Type B pancreatic cell (in vitro differentiated cells): ENCODE data around the gene ZBTB9. TPM values are rescaled to one million over a fixed set of nuclear protein-coding genes. Genes with fewer than 3 reads are reported as not detected.

Experiments
- DNase-seq: peaks from one replicate; pipeline ENCODE4 v3.0.0; 2021; ENCODE audit warnings: mixed read lengths; ENCODE audit not compliant: unreplicated experiment; ENCODE audit errors: extremely low spot score
- H3K27ac Mint-ChIP-seq: 2 replicates; pipeline ENCODE4 v1.8.0; 2021; ENCODE audit warnings: mild to moderate bottlenecking, mixed read lengths
- H3K27me3 Mint-ChIP-seq: 2 replicates; pipeline ENCODE4 v1.8.0; 2021; ENCODE audit warnings: mixed read lengths
- H3K36me3 Mint-ChIP-seq: 2 replicates; pipeline ENCODE4 v1.8.0; 2021; ENCODE audit warnings: mixed read lengths
- H3K4me1 Mint-ChIP-seq: one replicate; pipeline ENCODE4 v1.8.0; 2021; ENCODE audit warnings: mixed read lengths; ENCODE audit not compliant: unreplicated experiment
- H3K4me3 Mint-ChIP-seq: 2 replicates; pipeline ENCODE4 v1.8.0; 2021; ENCODE audit warnings: mild to moderate bottlenecking, mixed read lengths
- H3K9me3 Mint-ChIP-seq: 2 replicates; pipeline ENCODE4 v1.8.0; 2021; ENCODE audit warnings: mixed read lengths
- total RNA-seq: library from RNA; stranded (reverse); gene quantifications from 2 replicates; pipeline ENCODE4 v1.2.1, GENCODE V29; 2021; ENCODE audit warnings: low replicate concordance
- TF ChIP-seq, protein P1 (sequence below): fragments of 200-600 bp; sonication (generic); conservative IDR thresholded peaks from 2 replicates; pipeline ENCODE4 v1.5.0; 2021; ENCODE audit warnings: antibody characterized with exemption, mild to moderate bottlenecking

The ZBTB9 gene
- total RNA-seq, 1 donor from 2014 or later = 14.5 TPM

DNA sequence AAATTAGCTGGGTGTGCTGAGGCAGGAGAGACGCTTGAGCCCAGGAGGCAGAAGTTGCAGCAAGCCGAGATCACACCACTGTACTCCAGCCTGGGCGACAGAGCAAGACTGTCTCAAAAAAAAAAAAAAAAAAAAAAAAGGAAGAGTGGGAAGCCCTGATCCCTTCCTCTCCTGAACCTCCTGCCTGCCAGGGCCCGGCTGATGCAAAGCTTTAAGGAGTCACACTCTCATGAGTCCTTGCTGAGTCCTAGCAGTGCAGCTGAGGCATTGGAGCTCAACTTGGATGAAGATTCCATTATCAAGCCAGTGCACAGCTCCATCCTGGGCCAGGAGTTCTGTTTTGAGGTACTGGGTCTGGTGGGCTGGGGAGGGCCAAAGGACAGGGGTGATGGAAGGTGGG, 19.4 kb upstream of the ZBTB9 start:
- no peak overlapping the region for H3K4me3 Mint-ChIP-seq
- H3K27ac Mint-ChIP-seq = no peak overlapping the region
- peaks cover 26% of the 10 kb centered on the region for H3K36me3 Mint-ChIP-seq

DNA sequence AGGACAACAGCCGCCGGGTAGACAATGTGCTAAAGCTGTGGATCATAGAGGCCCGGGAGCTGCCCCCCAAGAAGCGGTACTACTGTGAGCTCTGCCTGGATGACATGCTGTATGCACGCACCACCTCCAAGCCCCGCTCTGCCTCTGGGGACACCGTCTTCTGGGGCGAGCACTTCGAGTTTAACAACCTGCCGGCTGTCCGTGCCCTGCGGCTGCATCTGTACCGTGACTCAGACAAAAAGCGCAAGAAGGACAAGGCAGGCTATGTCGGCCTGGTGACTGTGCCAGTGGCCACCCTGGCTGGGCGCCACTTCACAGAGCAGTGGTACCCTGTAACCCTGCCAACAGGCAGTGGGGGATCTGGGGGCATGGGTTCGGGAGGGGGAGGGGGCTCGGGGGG, 16.7 kb upstream of the ZBTB9 start:
- H3K27ac Mint-ChIP-seq = no peak overlapping the region
- H3K36me3 Mint-ChIP-seq = peaks cover 28% of the 10 kb centered on the region
- H3K4me3 Mint-ChIP-seq = no peak overlapping the region
- no peak for DNase-seq
- peaks cover 13% of the 10 kb centered on the region for H3K4me1 Mint-ChIP-seq
- peaks cover 3% of the 10 kb centered on the region for H3K27me3 Mint-ChIP-seq
- no peaks in the 10 kb centered on the region for H3K9me3 Mint-ChIP-seq
- TF ChIP-seq, protein P1, sequence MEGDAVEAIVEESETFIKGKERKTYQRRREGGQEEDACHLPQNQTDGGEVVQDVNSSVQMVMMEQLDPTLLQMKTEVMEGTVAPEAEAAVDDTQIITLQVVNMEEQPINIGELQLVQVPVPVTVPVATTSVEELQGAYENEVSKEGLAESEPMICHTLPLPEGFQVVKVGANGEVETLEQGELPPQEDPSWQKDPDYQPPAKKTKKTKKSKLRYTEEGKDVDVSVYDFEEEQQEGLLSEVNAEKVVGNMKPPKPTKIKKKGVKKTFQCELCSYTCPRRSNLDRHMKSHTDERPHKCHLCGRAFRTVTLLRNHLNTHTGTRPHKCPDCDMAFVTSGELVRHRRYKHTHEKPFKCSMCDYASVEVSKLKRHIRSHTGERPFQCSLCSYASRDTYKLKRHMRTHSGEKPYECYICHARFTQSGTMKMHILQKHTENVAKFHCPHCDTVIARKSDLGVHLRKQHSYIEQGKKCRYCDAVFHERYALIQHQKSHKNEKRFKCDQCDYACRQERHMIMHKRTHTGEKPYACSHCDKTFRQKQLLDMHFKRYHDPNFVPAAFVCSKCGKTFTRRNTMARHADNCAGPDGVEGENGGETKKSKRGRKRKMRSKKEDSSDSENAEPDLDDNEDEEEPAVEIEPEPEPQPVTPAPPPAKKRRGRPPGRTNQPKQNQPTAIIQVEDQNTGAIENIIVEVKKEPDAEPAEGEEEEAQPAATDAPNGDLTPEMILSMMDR = no peak

More for the DNA sequence above, 19.4 kb upstream of the ZBTB9 start:
- DNase-seq = no peak
- peaks cover 3% of the 10 kb centered on the region for H3K27me3 Mint-ChIP-seq
- TF ChIP-seq, protein P1 = no peak
- peaks cover 32% of the 10 kb centered on the region for H3K4me1 Mint-ChIP-seq
- no peaks in the 10 kb centered on the region for H3K9me3 Mint-ChIP-seq

DNA sequence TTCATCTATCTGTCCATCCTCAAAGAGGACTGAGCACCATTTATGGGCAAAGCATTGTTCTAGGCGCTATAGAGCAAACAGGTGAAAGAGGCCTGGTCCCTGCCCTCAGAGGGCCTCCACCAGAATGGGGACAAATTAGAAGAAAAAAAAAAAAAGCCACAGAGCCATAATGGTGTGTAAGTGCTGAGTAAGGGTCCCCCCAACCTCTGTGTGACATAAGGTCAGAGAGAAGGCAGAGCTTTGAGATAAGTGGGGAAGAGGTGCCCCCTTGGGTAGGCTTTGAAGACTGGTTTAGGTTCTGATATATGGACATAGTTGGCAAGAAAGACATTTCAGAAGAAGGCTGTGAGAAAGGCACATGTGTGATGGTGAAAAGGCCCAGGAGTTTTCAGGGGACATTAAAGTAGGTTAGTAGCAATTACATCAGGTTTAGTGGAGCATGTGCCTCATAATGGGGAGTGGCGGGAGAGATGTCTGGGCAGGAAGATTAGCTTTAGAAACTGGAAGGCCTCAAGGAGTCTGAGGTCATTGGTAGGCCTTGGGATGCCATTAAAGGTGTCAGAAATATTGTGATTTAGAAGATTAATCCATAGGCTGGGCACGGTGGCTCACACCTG, 15.3 kb upstream of the ZBTB9 start:
- H3K36me3 Mint-ChIP-seq = peaks cover 20% of the 10 kb centered on the region
- no peak for DNase-seq
- TF ChIP-seq, protein P1 = no peak
- peaks cover 2% of the 10 kb centered on the region for H3K4me1 Mint-ChIP-seq
- no peaks in the 10 kb centered on the region for H3K27me3 Mint-ChIP-seq
- H3K9me3 Mint-ChIP-seq = no peaks in the 10 kb centered on the region
- no peak overlapping the region for H3K4me3 Mint-ChIP-seq
- H3K27ac Mint-ChIP-seq = no peak overlapping the region

DNA sequence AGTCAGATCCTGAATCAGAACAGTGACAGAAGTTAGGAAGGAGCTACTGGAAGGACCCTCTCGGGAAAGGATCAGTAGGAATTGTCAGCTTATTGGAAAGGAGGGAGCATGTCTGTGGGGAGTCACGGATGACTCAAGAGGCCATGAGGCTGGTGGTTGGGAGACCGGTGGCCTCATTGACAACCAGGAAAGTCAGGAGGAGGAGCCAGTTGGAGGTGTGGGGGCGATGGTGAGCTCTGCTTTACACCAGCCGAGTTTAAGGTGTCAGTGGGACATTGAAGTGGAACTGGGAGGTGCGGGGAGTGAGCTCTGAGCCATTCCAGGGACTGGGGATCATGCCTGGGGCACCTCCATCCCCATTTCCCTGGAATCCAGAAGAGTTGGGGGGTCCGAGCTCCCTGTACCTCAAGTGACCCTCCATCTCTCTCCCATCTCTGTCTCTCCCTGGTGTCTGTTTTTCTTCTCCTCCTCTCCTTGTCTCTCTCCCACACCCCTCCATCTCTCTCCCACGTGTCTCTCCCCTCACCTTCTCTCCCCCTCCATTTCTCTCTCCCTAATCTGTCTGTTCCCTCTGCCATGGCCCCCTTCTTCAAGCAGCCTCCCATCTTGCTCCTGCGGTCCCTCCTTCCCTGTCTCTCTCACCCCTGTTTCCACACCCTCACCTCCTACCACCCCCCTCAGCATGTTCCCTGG, 14.3 kb upstream of the ZBTB9 start:
- H3K36me3 Mint-ChIP-seq = peaks cover 23% of the 10 kb centered on the region
- no peaks in the 10 kb centered on the region for H3K9me3 Mint-ChIP-seq
- no peak overlapping the region for H3K4me3 Mint-ChIP-seq
- TF ChIP-seq, protein P1 = no peak
- H3K4me1 Mint-ChIP-seq = no peaks in the 10 kb centered on the region
- no peak overlapping the region for H3K27ac Mint-ChIP-seq
- H3K27me3 Mint-ChIP-seq = no peaks in the 10 kb centered on the region
- no peak for DNase-seq

DNA sequence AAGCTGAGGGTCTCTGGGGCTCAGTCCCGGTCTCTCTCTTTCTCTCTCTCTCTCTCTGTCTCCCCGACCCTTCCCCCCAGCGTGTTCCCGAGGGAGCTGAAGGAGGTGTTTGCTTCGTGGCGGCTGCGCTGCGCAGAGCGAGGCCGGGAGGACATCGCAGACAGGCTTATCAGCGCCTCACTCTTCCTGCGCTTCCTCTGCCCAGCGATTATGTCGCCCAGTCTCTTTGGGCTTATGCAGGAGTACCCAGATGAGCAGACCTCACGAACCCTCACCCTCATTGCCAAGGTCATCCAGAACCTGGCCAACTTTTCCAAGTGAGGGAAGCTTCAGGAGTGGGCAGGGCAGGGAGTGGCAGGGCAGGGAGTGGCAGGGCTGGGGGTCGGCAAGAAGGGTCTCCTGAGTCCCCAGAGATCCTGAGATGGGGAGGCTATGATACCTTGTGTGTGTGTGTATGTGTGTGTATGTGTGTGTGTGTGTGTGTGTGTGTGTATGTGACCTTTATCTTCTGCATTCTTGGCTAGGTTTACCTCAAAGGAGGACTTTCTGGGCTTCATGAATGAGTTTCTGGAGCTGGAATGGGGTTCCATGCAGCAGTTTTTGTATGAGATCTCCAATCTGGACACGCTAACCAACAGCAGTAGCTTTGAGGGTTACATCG, 13.6 kb upstream of the ZBTB9 start:
- Mint-ChIP-seq H3K9me3 (no peaks in the 10 kb centered on the region), H3K36me3 (peaks cover 23% of the 10 kb centered on the region), H3K27ac (no peak overlapping the region), H3K4me1 (no peaks in the 10 kb centered on the region), H3K27me3 (no peaks in the 10 kb centered on the region), H3K4me3 (no peak overlapping the region)
- DNase-seq = no peak
- TF ChIP-seq, protein P1 = no peak
